ENCODE results near the gene GABRA5. TPM values are rescaled to one million over a fixed set of nuclear protein-coding genes. Genes with fewer than 3 reads are reported as not detected.
A peak's percentile ranks its signal among the peaks of the same experiment; 100 is the strongest.

GABRA5 gene
- total and polyA plus RNA-seq, 2 donors from 2014 or later: not detected

DNA sequence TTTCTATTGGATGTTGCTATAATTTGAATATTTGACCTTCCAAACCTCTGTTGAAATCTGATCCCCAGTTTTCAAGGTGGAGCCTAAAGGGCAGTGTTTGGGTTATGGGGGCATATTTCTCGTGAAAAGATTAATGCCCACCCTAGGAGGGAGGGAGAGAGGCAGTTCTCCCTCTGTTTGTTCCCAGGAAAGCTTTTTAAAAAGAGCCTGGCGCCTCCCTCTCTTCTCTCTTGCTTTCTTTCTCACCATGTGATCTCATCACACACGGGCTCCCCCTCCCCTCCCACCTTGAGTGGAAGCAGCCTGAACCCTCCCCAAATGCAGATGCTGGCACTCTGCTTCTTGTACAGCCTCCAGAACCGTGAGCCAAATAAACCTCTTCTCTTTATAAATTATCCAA is 12.4 kb upstream of the GABRA5 start:
- DNase-seq (no peak), FAIRE-seq (no peak)
- H3K4me3 ChIP-seq (ENCODE audit: low read length in 3 of 3): no peak overlapping the region

DNA sequence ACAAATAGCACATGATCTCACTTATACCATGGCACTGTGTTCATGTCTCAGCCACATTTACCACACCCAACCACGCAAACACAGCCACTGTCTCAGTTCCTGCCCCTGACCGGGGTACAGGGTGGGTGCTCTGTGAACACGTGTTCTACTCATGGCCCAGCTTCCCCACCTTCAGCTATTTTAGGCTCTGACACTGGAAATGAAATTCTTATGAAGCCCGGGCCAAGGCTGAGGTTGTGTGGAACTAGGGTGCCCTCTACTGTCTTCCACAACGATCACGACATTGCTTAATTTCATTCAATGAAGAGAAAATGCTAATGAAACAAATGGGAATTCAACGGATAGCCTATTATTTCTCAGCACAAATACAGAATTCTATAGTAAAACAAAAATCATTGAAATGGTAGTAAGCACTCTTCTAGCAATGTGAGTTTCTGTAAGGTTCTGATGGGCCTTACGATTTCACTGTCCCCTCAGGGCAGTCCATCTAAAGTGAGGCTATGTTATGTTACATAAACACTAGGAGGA is 2.1 kb upstream of the GABRA5 start:
- no peak overlapping the region for H3K27ac ChIP-seq (ENCODE audit: low read depth in 2 of 2, low read length in 2 of 2)
- no peaks in the 10 kb centered on the region for H3K4me1 ChIP-seq (ENCODE audit: control insufficient read depth in 2 of 3, insufficient read depth in 2 of 3, low read depth in 1 of 3, low read length in 3 of 3)
- H3K27me3 ChIP-seq (ENCODE audit: control insufficient read depth, insufficient read depth, low read length): peaks cover 11% of the 10 kb centered on the region
- H3K36me3 ChIP-seq (ENCODE audit: control insufficient read depth in 2 of 3, insufficient read depth in 3 of 3, low read length in 3 of 3): no peaks in the 10 kb centered on the region
- H3K4me3 ChIP-seq (ENCODE audit: low read length in 3 of 3): no peak overlapping the region
- no peaks in the 10 kb centered on the region for H3K9me3 ChIP-seq (ENCODE audit: control insufficient read depth in 2 of 3, insufficient read depth in 1 of 3, low read length in 3 of 3)
- DNase-seq (peak in 4 of 5 donors; percentile 53 to 82 (median 73)), FAIRE-seq (peak; percentile 51)
- intact Hi-C loops (cut with DNase I): no loop called here
- TF ChIP-seq, protein P1, sequence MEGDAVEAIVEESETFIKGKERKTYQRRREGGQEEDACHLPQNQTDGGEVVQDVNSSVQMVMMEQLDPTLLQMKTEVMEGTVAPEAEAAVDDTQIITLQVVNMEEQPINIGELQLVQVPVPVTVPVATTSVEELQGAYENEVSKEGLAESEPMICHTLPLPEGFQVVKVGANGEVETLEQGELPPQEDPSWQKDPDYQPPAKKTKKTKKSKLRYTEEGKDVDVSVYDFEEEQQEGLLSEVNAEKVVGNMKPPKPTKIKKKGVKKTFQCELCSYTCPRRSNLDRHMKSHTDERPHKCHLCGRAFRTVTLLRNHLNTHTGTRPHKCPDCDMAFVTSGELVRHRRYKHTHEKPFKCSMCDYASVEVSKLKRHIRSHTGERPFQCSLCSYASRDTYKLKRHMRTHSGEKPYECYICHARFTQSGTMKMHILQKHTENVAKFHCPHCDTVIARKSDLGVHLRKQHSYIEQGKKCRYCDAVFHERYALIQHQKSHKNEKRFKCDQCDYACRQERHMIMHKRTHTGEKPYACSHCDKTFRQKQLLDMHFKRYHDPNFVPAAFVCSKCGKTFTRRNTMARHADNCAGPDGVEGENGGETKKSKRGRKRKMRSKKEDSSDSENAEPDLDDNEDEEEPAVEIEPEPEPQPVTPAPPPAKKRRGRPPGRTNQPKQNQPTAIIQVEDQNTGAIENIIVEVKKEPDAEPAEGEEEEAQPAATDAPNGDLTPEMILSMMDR (IDR thresholded peaks at IDR 0.05; ENCODE audit: borderline replicate concordance, extremely low read depth, insufficient read depth): peak; percentile 69
- H3K9ac ChIP-seq (ENCODE audit: low read length in 3 of 3): no peak overlapping the region

More for the DNA sequence above, 12.4 kb upstream of the GABRA5 start:
- H3K4me1 ChIP-seq (ENCODE audit: control insufficient read depth in 2 of 3, insufficient read depth in 2 of 3, low read depth in 1 of 3, low read length in 3 of 3): no peaks in the 10 kb centered on the region
- H3K27ac ChIP-seq (ENCODE audit: low read depth in 2 of 2, low read length in 2 of 2): no peak overlapping the region
- H3K36me3 ChIP-seq (ENCODE audit: control insufficient read depth in 2 of 3, insufficient read depth in 3 of 3, low read length in 3 of 3): no peaks in the 10 kb centered on the region
- no peak overlapping the region for H3K9ac ChIP-seq (ENCODE audit: low read length in 3 of 3)
- intact Hi-C loops (cut with DNase I): no loop called here
- no peaks in the 10 kb centered on the region for H3K27me3 ChIP-seq (ENCODE audit: control insufficient read depth, insufficient read depth, low read length)
- no peaks in the 10 kb centered on the region for H3K9me3 ChIP-seq (ENCODE audit: control insufficient read depth in 2 of 3, insufficient read depth in 1 of 3, low read length in 3 of 3)
- TF ChIP-seq, protein P1 (IDR thresholded peaks at IDR 0.05; ENCODE audit: borderline replicate concordance, extremely low read depth, insufficient read depth): no peak

- TF ChIP-seq, protein P1 (IDR thresholded peaks at IDR 0.05; ENCODE audit: borderline replicate concordance, extremely low read depth, insufficient read depth): no peak
- Histone ChIP-seq H3K27me3 (ENCODE audit: control insufficient read depth, insufficient read depth, low read length) (peaks cover 14% of the 10 kb centered on the region), H3K4me3 (ENCODE audit: low read length in 3 of 3) (no peak overlapping the region), H3K36me3 (ENCODE audit: control insufficient read depth in 2 of 3, insufficient read depth in 3 of 3, low read length in 3 of 3) (no peaks in the 10 kb centered on the region), H3K9ac (ENCODE audit: low read length in 3 of 3) (no peak overlapping the region), H3K4me1 (ENCODE audit: control insufficient read depth in 2 of 3, insufficient read depth in 2 of 3, low read depth in 1 of 3, low read length in 3 of 3) (no peaks in the 10 kb centered on the region), H3K9me3 (ENCODE audit: control insufficient read depth in 2 of 3, insufficient read depth in 1 of 3, low read length in 3 of 3) (no peaks in the 10 kb centered on the region), H3K27ac (ENCODE audit: low read depth in 2 of 2, low read length in 2 of 2) (no peak overlapping the region)
- DNase-seq (peak in 2 of 5 donors; percentile 24 to 25), FAIRE-seq (no peak)
- intact Hi-C loops (cut with DNase I): no loop called here
Observed at GRCh38 chr15:26867200-26868007, 542 bp downstream of the GABRA5 start.

All from kidney (tissue), 14 donors.